Stimulated activated CD4-positive, alpha-beta T cell treated with anti-CD3 and anti-CD28 coated beads, Interleukin-4, amount 100 ng/mL, for 48 hours (primary cell): ENCODE results near the gene ATP10A.

Source experiments
- DNase-seq, 2 donors: peaks; one replicate each; pipeline ENCODE4 v3.0.0-alpha.2; 2020; ENCODE audit warnings: low read depth in 2 of 2

ATP10A gene

GRCh38 chr15:25740383-25741255 is 122.5 kb downstream of the ATP10A start:
- DNase-seq, result no peak

- no peak for DNase-seq
These were observed 123.4 kb downstream of the ATP10A start for GRCh38 chr15:25739687-25740121.

GRCh38 chr15:25738171-25738965 is 124.8 kb downstream of the ATP10A start:
- no peak for DNase-seq

- DNase-seq, result no peak
These were observed 125.9 kb downstream of the ATP10A start for GRCh38 chr15:25737218-25737643.

GRCh38 chr15:25736461-25736860 is 126.7 kb downstream of the ATP10A start:
- DNase-seq, result no peak

GRCh38 chr15:25735550-25736384 is 127.4 kb downstream of the ATP10A start:
- DNase-seq, result no peak

- no peak for DNase-seq
These were observed 128.3 kb downstream of the ATP10A start for GRCh38 chr15:25734680-25735355.

GRCh38 chr15:25733856-25734679 is 129.1 kb downstream of the ATP10A start:
- no peak for DNase-seq

- DNase-seq, result no peak
These were observed 129.9 kb downstream of the ATP10A start for GRCh38 chr15:25733036-25733855.

- no peak for DNase-seq
These were observed 130.9 kb downstream of the ATP10A start for GRCh38 chr15:25732191-25732590.

GRCh38 chr15:25731411-25731810 is 131.7 kb downstream of the ATP10A start:
- no peak for DNase-seq

- no peak for DNase-seq
These were observed 132.2 kb downstream of the ATP10A start for GRCh38 chr15:25730918-25731317.

- no peak for DNase-seq
These were observed 134.3 kb downstream of the ATP10A start for GRCh38 chr15:25728816-25729215.

- no peak for DNase-seq
These were observed 135.1 kb downstream of the ATP10A start for GRCh38 chr15:25727867-25728600.

- DNase-seq, result no peak
These were observed 136.0 kb downstream of the ATP10A start for GRCh38 chr15:25727116-25727515.

- no peak for DNase-seq
These were observed 137.4 kb downstream of the ATP10A start for GRCh38 chr15:25725758-25726157.

- no peak for DNase-seq
These were observed 138.2 kb downstream of the ATP10A start for GRCh38 chr15:25724899-25725298.

- DNase-seq, result no peak
These were observed 141.5 kb downstream of the ATP10A start for GRCh38 chr15:25721605-25721955.
